HuH-7 (cell line): ENCODE results near the gene HOXA7.

Source experiments
- DNase-seq: peaks from one replicate; pipeline ENCODE4 v3.0.0; 2011; ENCODE audit warnings: low spot score

The HOXA7 gene

DNA sequence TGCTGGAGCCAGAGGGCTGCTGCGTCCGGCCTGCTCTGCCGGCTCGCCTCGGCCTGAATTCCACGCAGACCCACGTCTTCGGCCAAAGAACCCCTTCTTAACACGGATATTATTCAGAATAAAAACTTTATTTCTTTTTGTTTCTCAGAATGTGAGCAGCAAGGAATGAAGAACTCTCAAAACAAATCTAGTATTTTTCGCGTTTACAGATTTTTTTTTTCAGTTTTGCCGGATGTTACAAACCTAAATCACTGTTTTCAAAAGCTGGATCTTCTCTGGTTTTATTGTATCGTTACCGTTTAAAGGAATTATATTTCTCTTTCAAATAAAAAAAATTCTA lies 49.6 kb downstream of the HOXA7 start:
- DNase-seq: no peak

DNA sequence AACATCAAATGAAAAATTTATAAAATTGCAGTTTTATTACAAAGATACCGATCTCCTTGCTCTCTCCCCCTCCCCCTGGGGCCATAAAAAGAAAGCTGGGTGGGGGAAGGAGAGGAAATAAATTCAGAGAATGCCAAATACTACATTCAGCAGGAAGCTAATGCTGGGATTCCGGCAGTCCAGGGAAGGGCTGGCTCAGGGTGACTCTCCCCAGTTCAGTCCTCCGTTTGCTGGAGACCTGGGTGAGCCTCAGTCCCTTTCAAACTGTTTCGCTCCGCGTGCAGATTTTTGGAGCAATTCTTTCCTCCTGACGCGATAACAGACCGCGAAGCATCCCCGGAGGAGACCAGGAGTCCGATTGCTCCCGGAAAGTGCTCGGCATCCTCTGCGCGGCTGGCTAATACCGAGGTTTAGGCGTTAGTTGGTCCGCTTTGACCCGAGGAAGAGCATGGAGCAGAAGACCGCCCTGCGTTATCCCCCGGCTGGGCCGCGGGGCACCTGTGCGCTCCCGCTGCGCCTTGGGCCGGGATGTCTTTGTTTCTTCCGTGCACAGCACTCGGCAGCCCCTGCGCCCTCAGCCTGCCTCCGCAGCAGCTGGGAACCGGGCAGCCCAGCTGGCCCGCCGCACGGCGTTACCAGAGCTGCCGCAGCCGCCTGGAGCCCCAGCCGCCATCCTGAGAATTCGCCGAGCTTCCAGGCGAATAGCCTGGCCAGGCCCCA lies 50.1 kb downstream of the HOXA7 start:
- DNase-seq: no peak

DNA sequence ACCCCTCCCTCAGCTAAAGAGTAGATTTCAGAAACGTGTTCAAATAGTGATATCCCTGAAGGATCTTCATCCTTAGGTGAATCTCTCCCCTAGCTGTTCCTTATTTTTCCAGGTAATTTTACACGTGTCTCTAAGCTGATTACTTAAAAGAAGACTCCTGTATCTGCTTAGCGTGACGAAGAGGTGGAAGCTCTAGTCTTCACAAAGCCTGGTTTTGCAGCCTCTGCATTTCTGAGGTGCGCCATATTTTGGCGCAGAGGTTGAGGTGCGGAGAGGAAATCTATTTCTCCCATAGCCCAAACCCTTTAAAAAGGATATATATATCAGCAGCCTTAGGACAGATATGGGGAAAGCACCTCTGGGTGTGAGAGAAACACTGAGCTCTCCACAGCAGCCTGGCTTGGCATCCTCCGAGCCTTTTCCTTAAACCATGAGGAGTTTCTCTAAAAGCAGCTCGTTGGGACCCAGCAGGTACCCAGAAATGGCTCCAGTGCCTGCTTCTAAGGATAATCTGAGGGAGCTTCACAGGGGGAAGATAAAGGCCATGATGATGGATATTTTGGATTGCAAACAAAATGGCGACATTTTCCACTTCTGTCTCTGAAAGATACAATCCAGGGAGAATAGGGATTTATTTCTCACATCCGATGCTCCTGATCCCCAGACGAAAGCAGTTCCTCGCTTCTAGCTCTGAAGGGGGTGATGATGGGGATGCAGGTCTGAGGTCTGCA lies 51.0 kb downstream of the HOXA7 start:
- no peak for DNase-seq

DNA sequence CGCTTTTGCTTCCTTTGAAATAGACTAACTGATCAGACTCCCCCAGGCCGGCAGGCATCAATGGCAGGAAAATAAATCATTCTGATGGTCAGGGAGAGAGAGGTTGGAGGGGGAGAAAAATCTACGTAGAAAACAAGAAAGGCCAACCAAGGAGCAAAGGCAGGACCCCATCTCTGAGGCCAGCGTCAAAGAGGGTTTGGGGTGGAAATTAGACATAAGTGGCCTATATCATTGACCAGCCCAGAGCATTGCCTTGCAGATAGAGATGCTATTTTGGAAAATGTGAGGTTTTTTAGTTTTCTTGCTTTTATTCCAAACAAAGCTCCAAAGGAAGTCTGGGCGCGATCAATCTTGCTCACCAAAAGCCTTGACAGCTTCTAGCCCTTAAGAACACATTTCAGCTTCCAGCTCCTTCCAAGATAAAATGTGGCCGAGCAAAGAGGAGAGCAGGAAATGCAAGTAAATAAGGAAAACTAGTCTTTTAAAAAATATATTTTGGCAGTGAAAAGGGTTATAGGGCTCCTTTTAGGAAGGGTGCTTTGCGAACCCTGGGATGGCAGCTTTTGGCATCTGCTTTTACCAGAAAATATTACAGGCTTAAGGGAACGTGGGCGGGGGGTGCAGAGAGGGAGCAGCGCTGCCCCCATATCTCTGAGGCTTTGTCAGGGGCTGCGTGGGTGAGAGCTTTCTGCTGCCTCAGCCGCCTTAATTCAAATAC lies 52.0 kb downstream of the HOXA7 start:
- DNase-seq: no peak
